ENCODE measurements around the gene RASGEF1B.

Gene RASGEF1B

GRCh38 chr4:81471588-81472280, at the start of gene RASGEF1B:
TSS of gene RASGEF1B (minus strand) at chr4:81471907. CDS start at chr4:81459508, 12,399 bp downstream.
- no peak for DNase-seq

- no peak for DNase-seq
Observed at GRCh38 chr4:81519856-81520255, 48.1 kb upstream of the RASGEF1B start.

GRCh38 chr4:81519427-81519773, 47.7 kb upstream of the RASGEF1B start:
- no peak for DNase-seq

- DNase-seq, result no peak
Observed at GRCh38 chr4:81518762-81519426, 47.2 kb upstream of the RASGEF1B start.

DNA sequence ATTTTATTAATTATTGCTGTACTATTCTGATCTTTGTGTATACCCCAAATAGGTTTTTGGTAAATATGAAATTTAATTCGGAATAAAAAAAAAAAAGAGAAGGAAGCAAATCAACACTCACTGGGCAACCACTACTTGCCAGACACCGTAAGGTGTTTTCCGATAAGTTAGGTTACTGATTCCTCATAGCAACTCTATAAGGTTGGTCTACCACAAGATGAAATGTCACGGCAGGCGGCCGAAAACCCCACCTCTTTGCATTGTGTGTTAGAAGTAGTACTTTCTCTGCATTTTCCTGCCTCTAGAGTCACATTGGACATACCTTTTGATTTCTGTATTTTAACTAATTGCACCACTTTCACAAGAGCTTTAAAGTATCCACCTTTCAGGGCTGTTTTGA, 44.5 kb upstream of the RASGEF1B start:
- DNase-seq, result no peak

- no peak for DNase-seq
Observed at GRCh38 chr4:81512757-81513501, 41.2 kb upstream of the RASGEF1B start.

GRCh38 chr4:81512001-81512756, 40.5 kb upstream of the RASGEF1B start:
- DNase-seq, result no peak

GRCh38 chr4:81510643-81511178, 39.0 kb upstream of the RASGEF1B start:
- DNase-seq, result no peak

DNA sequence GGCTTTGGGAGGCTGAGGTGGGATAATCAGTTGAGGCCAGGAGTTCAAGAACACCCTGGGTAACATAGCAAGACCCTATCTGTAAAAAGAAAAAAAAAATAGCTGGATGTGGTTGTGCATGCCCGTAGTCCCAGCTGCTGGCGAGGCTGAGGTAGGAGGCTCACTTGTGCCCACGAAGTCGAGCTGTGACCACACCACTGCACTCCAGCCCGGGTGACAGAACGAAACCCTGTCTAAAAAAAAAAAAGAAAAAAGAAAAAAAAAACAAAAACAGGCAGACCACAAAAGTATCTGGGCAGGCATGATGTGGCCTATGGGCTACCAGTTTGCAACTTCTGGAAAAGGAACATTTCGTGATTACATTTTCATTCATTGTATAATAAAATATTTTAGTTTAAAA, 38.1 kb upstream of the RASGEF1B start:
- DNase-seq, result no peak

DNA sequence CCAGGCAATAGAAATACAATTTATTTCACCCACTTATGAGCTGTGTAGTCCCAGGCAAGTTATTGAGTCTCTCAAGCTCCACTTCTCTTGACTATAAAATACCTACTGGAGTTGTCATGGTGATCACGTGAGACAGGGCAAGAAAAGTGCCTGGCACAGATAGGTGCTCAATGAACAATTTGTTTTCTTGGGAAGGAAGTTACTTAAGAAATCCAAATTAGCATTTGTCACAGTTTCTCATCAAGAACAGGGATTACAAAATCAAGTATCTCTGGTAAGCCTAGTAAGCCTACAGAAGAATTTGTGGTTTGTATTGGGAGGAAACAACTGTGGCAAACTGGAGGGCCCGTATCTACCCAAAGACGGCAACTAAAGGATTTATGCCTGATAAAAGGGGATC, 37.5 kb upstream of the RASGEF1B start:
- DNase-seq, result no peak

GRCh38 chr4:81508411-81509185, 36.9 kb upstream of the RASGEF1B start:
- DNase-seq, result no peak

DNA sequence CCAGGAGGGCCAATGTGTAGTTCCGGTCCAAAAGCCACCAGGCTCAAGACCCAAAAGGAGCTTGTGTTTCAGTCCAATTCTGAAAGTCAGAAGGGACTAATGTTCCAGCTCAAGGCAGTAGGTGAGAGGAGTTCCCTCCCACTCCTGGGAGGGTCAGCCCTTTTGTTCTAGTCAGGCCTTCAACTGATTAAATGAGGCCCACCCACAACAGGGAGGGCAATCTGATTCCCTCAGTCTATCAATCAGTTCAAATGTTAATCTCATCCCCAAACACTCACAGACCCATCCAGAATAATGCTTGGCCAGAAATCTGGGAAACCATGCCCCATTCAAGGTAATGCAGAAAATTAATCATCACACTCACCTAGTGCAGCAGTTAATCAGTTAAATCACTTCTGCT, 35.8 kb upstream of the RASGEF1B start:
- no peak for DNase-seq

DNA sequence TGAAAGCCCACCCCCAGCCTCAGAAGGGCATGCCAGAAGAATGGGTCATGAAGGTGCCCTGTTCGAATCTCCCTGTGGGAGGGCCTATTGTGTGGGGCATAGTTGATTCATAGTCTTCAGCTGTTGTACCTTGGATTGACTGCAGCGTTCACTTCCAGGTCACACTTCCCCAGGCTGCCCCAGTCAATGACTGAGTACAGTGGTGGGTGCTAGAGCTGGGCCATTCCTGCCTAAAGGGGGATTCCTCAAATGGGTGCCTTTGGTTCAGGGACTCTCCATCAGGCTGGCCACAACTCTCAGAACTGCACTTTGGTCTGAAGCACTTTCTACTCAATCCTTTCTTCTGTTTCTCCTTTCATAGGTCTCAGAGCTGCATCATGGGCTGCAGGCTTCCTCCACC, 35.0 kb upstream of the RASGEF1B start:
- no peak for DNase-seq

GRCh38 chr4:81505726-81506125, 34.0 kb upstream of the RASGEF1B start:
- no peak for DNase-seq

- no peak for DNase-seq
Observed at GRCh38 chr4:81505004-81505598, 33.4 kb upstream of the RASGEF1B start.

- no peak for DNase-seq
Observed at GRCh38 chr4:81504112-81505003, 32.7 kb upstream of the RASGEF1B start.

DNA sequence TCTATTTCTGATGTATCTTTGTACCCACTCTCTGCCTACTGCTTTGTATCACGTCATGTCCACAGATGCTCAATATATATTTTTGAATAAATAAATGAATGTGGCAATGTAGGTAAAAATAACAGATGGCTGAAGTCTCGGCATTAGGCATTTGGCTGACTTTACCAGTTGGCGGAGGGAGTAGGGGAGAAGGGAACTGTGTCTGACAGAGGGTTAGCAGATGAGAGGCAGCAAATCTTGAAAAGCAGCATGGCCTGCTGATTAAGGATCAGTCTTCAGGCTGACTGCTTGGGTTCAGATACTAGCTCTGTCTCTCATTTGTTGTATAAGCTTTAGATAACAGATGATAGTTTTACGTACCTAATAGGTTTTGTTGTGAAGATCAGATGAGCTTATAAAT, 31.9 kb upstream of the RASGEF1B start:
- DNase-seq, result no peak

GRCh38 chr4:81502564-81502963, 30.9 kb upstream of the RASGEF1B start:
- no peak for DNase-seq

DNA sequence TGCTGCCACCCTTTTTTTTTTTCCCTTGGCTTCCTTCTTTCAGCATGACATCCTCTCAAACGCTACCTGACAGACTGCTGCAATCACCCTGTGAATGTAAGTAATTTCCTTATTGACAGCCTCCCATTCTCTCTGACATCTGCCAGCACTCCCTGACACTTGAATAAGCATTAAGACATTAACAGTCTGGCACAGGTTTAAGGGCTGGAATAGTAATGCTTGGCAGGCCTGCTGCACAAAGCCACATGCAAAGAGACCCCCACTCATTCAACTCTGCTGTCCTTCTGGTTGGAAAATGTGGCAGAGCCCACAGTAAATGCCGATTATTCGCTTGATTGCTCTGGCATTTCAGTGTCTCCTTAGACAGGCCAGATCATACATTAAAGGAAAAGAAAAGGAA, 28.1 kb upstream of the RASGEF1B start:
- DNase-seq, result no peak

DNA sequence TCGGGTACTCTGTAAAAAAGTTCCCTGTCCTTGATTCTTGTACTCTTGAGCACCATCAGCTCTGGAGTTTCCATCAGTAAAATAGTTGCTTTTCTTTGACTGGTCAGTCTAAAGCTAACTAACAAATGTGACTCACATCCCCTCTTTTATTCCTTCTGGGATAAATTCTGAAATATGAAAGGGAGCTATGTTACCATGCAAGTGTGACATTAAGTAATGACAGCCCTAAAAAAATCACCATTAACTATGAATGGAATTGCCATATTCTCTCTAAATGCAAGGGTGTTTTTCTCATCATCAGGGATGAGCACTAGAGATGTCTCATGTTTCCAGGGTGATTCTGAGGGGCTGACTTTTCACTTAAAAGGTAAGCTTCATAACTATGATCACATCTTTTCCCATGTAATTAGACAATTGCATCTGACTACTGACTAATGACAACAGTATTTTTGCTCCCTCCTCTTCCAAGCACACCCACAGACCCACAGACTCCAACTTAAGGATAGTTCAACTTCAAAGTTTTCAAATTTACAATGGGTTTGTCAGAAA, 26.9 kb upstream of the RASGEF1B start:
- DNase-seq, result no peak
